Hepatic stellate cell (primary cell): ENCODE measurements around the gene DCX.
A peak's percentile ranks its signal among the peaks of the same experiment; 100 is the strongest.

Experiments used
- DNase-seq: peaks from one replicate; pipeline ENCODE4 v3.0.0; 2011; ENCODE audit warnings: low spot score

The DCX gene

DNA sequence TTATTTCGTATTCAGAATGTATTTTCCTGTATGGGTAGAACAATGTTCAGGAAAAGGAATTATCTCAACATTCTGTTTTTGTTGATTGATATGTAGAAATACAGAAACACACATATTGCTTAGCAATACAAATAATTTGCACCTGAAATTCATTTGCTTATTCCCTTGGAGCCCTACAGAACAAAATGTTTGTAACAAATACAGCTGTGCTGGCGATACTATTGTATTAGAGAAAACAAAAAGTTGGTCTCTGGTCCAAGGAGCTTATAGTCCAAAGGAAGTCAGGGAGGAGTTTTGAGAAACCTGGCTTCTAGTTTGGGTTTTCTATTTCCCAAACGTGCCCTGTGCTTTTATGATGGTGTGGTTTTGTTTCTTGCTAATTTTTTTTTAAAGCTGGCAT is 104.0 kb downstream of the DCX start:
- no peak for DNase-seq

DNA sequence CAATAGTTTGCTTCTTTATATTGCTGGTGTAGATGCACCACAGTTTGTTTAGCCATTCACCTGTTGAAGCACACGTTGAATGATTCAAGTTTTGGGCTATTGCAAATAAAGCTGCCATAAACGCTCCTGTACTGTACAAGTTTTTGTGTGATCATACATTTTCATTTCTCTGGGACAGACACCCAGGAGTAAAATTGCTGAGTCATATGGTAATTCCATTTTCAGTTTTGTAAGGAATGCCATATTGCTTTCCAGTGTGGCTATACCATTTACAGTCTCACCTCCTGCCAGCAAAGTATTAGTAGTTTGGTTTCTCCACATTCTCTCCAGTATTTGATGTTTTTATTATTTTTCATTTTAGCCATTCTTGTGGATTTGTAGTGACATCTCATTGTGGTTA is 109.7 kb downstream of the DCX start:
- no peak for DNase-seq

DNA sequence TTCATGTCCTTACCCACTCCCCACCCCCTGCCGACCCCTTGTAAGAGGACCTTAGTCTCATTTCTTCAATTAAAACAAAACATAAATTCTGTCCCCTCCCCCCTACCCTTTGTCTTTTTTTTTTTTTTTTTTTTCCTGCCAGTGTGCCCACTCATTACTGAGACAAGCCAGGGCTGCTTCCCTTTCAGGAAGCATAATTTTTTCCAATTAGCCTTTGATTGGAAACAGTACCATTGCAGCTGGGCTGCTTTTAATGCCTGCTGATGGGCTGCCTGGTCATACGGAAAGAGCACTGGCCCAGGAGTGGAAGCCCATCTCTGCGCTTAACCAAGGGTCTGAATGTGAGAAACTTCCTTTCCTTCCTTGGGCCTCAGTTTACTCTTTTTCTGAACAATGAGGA is 123.2 kb downstream of the DCX start:
- DNase-seq: no peak

DNA sequence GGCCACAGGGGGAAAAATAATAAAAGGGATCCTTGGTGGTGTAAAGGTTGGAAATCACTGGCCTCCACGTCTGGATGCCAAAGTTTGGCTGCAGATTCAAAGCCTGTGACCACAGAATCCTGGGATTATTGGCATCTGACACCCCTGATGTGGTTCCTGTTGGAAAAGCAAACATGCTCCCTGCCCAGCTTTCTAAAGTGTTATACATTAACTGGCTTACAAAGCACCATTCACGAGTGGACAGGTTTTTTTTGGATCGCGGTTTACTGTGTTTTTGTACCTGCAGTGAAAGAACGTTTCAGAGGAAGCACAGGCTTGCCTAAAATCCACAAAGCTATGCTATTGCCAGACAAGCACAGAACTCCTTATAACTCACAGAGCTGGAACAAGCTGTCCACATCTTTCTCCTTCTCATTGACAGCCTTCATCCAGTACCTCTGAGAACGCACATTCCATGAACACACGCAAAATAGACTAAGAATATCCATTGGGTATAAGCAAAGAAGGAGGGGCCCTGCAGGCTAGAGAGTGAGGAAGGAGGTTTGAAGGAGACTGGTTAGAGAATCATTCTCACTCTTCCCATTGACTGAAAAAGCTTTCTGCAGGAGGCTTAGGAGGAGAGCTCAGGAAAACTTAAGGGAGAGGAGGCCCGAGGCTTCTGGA is 127.2 kb downstream of the DCX start:
- DNase-seq: no peak

DNA sequence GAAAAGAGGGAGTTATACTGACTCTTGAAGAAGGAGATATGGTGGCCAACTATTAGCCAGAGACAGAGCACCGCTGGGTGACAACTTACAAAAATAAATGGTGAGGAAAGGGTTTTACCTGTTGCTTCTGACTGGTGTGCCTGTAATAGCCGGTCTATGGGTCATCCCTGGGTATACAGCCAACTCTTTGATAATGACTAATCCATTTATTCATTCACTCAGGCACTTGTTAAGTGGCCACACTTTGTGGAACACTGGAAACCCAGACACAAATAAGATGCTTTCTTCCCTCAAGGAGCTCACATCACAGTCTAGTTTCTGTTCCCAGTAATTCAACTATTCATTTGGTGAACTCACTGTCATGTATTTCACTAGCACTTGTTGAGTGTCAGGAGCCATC is 128.5 kb downstream of the DCX start:
- no peak for DNase-seq

DNA sequence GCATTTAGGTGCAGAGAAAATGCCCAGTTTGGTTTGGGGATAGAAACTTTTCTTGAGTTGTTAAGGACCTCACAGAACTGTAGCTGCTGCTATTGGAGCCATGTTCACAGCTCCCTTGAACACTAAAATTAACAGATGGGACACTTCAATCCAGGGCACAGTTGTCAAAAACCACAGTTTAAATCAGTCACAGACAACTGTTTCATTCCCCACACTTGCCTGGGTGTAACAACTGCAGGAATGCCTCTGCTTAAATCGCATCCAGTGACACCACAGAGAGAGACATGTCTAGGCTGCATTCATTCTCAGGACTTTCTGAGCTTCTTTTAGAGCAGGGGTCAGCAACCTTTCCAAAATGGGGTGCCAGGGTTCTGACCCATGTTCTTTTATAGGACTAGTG is 129.0 kb downstream of the DCX start:
- no peak for DNase-seq

DNA sequence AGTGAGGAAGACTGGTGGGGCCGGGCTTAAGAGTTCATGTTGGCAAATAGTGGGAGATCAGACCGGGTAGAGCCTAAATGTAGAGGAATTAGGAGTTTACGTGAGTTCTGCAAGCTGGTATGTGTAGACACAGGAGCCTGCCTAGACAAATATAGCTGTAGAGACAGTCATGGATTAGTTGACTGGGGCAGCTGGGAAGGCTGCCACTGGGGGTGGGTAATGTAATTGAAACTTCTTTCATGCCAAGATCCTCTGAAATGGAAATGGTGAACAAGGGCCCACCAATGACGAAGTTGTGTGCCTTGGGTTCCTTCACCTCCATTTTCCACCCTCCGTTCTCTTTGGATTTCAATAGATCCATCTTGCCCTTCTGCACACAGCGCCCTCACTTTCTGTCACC is 129.9 kb downstream of the DCX start:
- no peak for DNase-seq

DNA sequence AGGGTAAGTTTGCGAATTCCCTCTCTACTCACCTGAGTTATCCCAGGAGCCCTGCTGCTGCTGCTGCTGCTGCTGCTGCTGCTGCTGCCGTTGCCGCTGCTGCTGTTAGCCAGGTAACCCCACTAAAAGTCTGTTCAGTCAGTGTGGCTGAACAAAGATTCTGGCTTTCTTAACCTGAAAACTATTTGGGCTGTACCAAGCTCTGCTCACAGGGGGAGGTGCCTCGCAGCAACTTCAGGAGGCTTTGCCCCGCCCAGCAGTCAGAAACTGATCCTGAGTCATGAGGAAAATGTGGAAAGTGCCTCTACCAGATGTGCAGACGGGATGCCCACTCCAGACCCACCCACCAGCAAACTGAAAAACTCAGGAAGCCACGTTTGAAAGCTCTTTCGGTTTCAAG is 141.7 kb downstream of the DCX start, which contains the start of gene CAPN6:
Gene CAPN6 (minus strand): TSS at position 145 of the 400 bp plus-strand sequence. CDS start 6,547 bp downstream, outside the sequence.
- no peak for DNase-seq

DNA sequence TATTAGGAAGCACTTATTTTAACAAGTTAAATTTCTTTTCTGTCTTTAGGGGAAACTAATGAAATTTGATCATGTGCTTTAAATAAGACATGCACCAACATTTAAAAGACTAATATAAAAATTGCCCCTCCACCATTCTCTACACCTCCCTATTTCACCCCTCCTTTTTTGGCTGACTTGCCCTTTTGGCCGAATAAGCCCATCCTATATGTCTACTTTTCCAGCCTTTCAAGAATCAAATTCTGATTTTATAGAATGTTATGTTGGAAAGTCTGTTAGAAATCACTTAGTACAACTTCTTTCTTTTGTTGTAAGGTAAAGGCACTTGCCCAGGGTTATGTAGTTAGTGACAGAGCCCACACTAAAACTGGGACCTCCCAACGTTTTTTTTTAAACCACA is 143.5 kb downstream of the DCX start:
- DNase-seq: no peak

DNA sequence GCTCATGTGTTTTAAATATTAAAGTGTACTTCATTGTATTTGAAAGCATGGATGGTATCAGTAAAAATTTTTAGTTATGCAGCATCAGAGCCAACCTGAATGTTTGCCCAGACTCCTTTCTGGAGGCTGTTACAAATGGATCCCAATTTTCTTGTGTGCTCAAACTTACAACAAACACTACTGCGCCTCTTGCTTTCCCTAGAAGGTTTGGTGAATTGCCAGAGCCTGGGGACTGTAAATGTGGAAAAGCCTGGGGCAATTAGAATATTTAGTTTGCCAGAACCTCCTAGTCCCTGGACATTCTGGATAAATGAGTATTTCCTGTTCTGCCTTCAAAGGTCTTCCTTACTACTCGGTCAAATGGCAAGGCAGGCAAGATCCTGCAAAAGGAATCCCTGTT is 146.5 kb downstream of the DCX start:
- DNase-seq: no peak

DNA sequence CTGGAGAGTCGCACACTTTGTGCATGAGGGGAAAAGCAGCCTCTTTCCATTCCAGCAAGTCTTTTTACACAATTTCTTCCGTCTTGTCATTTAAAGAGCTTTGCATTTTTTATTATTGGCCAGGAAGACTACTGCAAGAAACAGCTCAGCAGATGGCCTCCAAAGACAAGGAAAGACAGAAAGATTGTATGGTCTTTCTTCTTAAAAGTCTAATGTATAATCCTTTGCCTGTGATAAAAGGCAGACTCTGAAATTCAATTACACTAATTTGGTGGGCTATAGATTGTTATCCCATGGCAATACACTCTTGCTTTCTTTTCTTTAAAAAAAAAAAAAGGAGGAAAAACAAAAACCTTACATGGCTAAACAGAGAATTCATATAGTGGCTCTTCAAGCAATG is 147.6 kb downstream of the DCX start:
- DNase-seq: no peak

DNA sequence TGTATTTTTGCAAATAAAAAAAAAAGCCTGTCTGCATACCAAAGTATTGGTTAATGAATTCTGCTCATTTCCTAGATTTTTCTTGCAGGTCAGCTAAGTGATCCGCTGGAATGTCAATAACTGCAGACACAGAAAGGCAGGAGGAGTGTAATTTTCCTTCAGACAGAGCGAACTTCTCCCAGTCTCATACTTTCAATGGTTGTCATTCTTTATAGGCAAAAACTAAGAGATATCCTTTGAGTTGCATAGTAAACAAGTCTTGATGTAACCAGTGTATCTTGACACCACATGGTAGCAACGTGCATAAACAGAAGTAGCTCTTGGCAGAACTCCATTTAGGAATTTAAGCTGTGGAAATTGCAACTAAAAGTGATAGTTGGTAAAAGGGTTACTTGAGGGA is 149.9 kb downstream of the DCX start:
- no peak for DNase-seq

DNA sequence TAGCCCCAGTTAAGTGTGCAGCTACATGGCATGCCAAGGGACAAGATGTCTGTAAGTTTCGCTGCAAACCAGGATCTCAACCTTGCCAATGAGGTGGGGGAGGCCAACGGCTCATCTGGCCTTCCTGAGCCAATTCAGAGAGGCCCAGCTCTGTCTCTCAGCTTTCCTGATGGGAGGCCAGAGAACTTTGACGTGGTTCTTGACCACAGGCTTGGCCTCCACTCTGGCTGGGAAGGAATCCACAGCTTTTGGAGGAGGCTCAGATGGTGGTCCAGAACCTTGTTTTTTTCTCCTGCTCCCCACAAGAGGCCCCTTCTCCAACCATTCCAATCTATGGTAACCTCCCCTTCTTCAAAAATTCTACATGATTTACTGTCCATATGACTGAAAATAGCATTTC is 151.5 kb downstream of the DCX start:
- no peak for DNase-seq

DNA sequence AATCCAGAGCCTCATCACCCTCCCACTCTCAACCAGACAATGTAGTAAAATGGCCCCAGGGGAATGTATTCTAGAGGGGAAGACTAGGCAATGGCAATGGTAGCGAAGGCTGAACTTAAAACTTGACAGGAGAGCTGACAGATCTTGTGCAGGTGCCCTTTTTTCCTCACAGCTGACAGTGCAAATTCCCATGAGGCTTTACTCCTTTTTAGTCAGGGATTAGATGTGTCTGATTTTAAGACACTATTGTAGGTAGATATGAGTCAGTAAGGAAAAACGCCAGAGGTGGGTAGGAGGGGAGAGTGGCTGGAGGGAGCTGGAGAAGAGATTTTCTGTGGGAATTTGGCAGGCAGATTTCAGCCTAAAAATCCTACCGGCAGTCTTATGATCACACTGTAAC is 152.4 kb downstream of the DCX start:
- no peak for DNase-seq

DNA sequence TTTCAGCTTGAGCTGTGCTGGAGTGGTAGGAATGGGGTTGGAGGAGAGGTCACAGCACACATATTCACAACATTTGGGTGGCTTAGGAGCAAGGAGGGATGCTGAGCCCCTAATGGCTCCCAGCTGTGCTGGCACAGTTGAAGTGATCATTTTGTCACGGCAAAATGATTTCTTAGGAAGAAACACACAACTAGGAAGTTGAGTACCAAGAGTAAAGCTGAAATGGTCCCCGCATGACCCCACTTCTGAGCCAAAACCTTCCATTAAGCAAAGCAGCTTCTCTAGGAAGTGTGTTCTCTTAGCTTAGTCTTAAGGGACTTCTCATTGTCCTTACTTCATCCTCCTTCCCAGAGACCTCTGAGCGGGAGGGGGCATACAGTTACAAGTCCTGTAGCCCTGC is 154.3 kb downstream of the DCX start:
- no peak for DNase-seq

DNA sequence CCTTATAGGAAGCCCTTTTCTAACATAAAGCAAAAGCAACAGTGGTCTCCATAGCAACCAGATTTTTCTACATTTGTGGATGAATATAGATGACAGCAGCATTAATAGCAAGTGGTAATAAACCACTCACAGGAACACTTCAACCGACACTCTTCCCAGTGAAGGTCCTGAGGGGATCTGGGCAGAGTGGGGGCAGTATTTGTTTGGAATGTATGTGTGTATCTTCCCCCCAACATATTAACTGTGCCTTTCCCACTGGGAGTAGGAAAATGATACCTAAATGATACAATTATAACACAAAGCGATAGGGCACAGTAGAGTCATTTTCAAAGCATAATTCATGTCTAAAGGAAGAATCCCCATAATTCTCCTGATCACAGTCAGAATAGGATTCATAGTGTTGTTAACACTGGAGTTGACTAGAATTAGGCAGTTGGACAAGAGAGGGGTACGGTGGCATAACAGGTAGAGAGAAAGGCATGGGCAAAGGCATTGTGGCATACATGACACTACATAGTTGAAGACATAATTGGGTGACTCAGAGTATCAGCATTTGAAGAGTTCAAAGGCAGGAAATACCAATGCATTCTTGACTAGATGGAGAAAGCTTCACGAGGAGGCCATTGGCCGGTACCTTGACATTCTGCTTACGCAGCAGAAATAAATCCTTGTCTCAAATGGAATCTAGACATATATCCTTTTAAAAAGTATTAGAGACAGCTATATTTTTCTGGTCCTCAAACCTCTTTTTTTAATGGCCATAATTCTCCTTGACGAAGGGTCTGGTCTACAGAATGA is 156.9 kb downstream of the DCX start:
- no peak for DNase-seq

DNA sequence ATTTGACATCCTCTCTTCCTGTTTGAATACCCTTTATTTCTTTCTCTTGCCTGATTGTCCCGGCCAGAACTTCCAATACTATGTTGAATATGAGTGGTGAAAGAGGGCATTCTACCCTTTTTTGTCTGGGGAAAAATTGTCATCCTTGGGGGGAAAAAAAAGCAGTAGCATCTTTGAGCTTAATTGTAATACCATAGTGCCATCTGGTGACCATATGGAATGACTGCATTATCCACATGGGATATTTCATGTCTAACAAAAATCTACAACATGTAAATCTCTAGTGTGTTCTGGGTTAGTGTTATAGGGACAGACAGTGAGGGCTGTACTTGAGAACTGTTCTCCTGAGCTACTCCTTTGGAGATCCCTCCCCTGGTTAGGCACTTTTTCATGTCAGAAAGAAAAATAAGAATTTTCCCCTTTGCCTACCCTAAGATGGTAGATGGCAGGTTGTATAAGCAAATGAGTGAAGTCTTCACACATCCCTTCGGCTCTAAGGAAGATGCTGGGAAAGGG is 167.7 kb downstream of the DCX start:
- peak; percentile 11 for DNase-seq
